ENCODE results near the gene UMAD1.

The UMAD1 gene

DNA sequence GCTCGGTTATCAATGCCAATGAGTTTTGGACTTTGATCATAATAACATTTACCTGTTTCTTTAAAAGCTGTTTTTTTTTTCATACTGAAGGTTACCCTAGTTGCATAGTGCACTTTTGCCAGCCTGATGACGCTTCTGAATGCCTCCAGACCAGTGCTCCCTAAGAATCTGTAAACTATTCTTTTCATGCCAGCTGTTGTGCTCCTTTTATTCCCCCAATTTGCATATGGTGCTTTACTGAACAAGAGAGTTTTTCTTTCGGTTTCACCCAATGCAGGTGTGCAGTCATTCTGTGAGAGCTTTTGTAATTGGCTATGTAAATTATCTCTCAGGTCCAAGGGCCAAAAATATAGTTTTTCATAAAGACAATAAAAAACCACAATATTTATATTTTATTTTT lies 279.9 kb downstream of the UMAD1 start:
- TF ChIP-seq ZBTB7A (IDR thresholded peaks at IDR 0.05; ENCODE audit: low read depth), result no peak
- TF ChIP-seq NFIC (IDR thresholded peaks at IDR 0.05), result no peak
- no peak for TF ChIP-seq CEBPB (IDR thresholded peaks at IDR 0.05)
- TF ChIP-seq FOXM1 (IDR thresholded peaks at IDR 0.05; ENCODE audit: borderline replicate concordance, low read depth), result no peak
- TF ChIP-seq CREB1 (IDR thresholded peaks at IDR 0.05; ENCODE audit: low read depth), result no peak
- TF ChIP-seq, protein P1, sequence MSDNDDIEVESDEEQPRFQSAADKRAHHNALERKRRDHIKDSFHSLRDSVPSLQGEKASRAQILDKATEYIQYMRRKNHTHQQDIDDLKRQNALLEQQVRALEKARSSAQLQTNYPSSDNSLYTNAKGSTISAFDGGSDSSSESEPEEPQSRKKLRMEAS (IDR thresholded peaks at IDR 0.05), result no peak
- no peak for TF ChIP-seq EP300 (IDR thresholded peaks at IDR 0.05; ENCODE audit: borderline replicate concordance)
- no peak for TF ChIP-seq RAD21 (IDR thresholded peaks at IDR 0.05; ENCODE audit: low read depth)
- TF ChIP-seq TEAD4 (IDR thresholded peaks at IDR 0.05), result no peak
- TF ChIP-seq TCF12 (IDR thresholded peaks at IDR 0.05; ENCODE audit: low read depth), result no peak
- no peak for TF ChIP-seq TAF1 (IDR thresholded peaks at IDR 0.05; ENCODE audit: low read depth)
- no peak for TF ChIP-seq USF1 (IDR thresholded peaks at IDR 0.05)
- no peak for TF ChIP-seq EGR1 (IDR thresholded peaks at IDR 0.05)
- no peak for TF ChIP-seq REST (IDR thresholded peaks at IDR 0.05; ENCODE audit: low read depth)
- no peak for TF ChIP-seq YY1 (IDR thresholded peaks at IDR 0.05; ENCODE audit: low read depth)

DNA sequence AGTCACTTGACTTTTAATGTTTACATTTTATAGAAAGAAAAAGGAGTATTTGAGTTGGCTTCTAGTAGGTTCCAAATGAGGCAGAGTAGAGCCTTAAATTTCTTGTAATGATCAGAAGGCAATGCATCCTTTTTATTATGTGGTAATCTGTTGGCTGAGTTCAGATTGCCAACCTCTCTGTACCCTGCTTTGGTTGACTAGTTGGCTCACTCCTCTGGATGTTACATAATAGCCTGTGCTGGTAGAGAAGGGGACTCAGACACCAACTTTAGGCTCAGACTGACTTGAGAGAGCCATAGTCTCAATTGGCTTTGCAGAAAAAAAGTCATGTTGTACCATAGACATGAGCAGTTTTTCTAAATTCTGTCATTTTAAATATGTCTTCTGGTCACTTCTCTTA lies 281.3 kb downstream of the UMAD1 start:
- TF ChIP-seq EGR1 (IDR thresholded peaks at IDR 0.05) (no peak), ZBTB7A (IDR thresholded peaks at IDR 0.05; ENCODE audit: low read depth) (no peak), RAD21 (IDR thresholded peaks at IDR 0.05; ENCODE audit: low read depth) (no peak), EP300 (IDR thresholded peaks at IDR 0.05; ENCODE audit: borderline replicate concordance) (no peak), YY1 (IDR thresholded peaks at IDR 0.05; ENCODE audit: low read depth) (no peak), TAF1 (IDR thresholded peaks at IDR 0.05; ENCODE audit: low read depth) (no peak), USF1 (IDR thresholded peaks at IDR 0.05) (no peak), CREB1 (IDR thresholded peaks at IDR 0.05; ENCODE audit: low read depth) (no peak), FOXM1 (IDR thresholded peaks at IDR 0.05; ENCODE audit: borderline replicate concordance, low read depth) (no peak), TEAD4 (IDR thresholded peaks at IDR 0.05) (no peak), TCF12 (IDR thresholded peaks at IDR 0.05; ENCODE audit: low read depth) (no peak), CEBPB (IDR thresholded peaks at IDR 0.05) (no peak), NFIC (IDR thresholded peaks at IDR 0.05) (no peak), REST (IDR thresholded peaks at IDR 0.05; ENCODE audit: low read depth) (no peak)
- TF ChIP-seq, protein P1 (IDR thresholded peaks at IDR 0.05), result no peak

- no peak for TF ChIP-seq CREB1 (IDR thresholded peaks at IDR 0.05; ENCODE audit: low read depth)
- TF ChIP-seq RAD21 (IDR thresholded peaks at IDR 0.05; ENCODE audit: low read depth), result no peak
- no peak for TF ChIP-seq ZBTB7A (IDR thresholded peaks at IDR 0.05; ENCODE audit: low read depth)
- TF ChIP-seq TEAD4 (IDR thresholded peaks at IDR 0.05), result no peak
- TF ChIP-seq NFIC (IDR thresholded peaks at IDR 0.05), result no peak
- no peak for TF ChIP-seq TAF1 (IDR thresholded peaks at IDR 0.05; ENCODE audit: low read depth)
- TF ChIP-seq TCF12 (IDR thresholded peaks at IDR 0.05; ENCODE audit: low read depth), result no peak
- TF ChIP-seq, protein P1 (IDR thresholded peaks at IDR 0.05), result no peak
- no peak for TF ChIP-seq FOXM1 (IDR thresholded peaks at IDR 0.05; ENCODE audit: borderline replicate concordance, low read depth)
These were observed 282.3 kb downstream of the UMAD1 start for GRCh38 chr7:7922684-7923385.

GRCh38 chr7:7923818-7924217 lies 283.3 kb downstream of the UMAD1 start:
- TF ChIP-seq CEBPB (IDR thresholded peaks at IDR 0.05) (no peak), FOXM1 (IDR thresholded peaks at IDR 0.05; ENCODE audit: borderline replicate concordance, low read depth) (no peak)
- TF ChIP-seq, protein P1 (IDR thresholded peaks at IDR 0.05), result no peak

GRCh38 chr7:7924303-7924702 lies 283.8 kb downstream of the UMAD1 start:
- TF ChIP-seq NFIC (IDR thresholded peaks at IDR 0.05) (no peak), TEAD4 (IDR thresholded peaks at IDR 0.05) (no peak), YY1 (IDR thresholded peaks at IDR 0.05; ENCODE audit: low read depth) (no peak), EP300 (IDR thresholded peaks at IDR 0.05; ENCODE audit: borderline replicate concordance) (no peak), ZBTB7A (IDR thresholded peaks at IDR 0.05; ENCODE audit: low read depth) (no peak), FOXM1 (IDR thresholded peaks at IDR 0.05; ENCODE audit: borderline replicate concordance, low read depth) (no peak)
- TF ChIP-seq, protein P1 (IDR thresholded peaks at IDR 0.05), result no peak

All from Ishikawa (cell line).